H1 (cell line): ENCODE data around the gene CD69. TPM values are rescaled to one million over a fixed set of nuclear protein-coding genes. Genes with fewer than 3 reads are reported as not detected.

Source experiments
- CTCF ChIA-PET: fragments of 300-600 bp; sonication (Branson Sonifier 250); formaldehyde crosslinking; loops from one replicate; lab custom pipeline; 2021; ENCODE audit not compliant: partially characterized antibody; lab: Charles Lee
- POLR2A ChIA-PET: fragments of 300-600 bp; sonication (Branson Sonifier 250); formaldehyde crosslinking; loops from one replicate; lab custom pipeline; 2021; ENCODE audit warnings: inconsistent platforms; ENCODE audit not compliant: partially characterized antibody; lab: Charles Lee
- DNase-seq, 2 experiments: peaks; one replicate each; pipeline versions ENCODE4 v3.0.0 to v3.0.0-alpha.2; 2010 to 2022; ENCODE audit warnings: low spot score in 2 of 2, low read depth in 1 of 2, mixed read lengths in 1 of 2
- FAIRE-seq: peaks from 2 replicates; lab custom pipeline; 2011; peaks lifted over from hg19 to GRCh38; lab: Jason Lieb, UNC
- H2AFZ ChIP-seq: 2 replicates; pipeline ENCODE4 v1.8.1; 2012; ENCODE audit warnings: low read length, inconsistent platforms
- H2AK5ac ChIP-seq: 2 replicates; pipeline ENCODE4 v1.6.1; 2013; ENCODE audit warnings: low read depth, low read length
- H2BK120ac ChIP-seq: replicated peaks from 2 replicates; pipeline ENCODE3; 2013; ENCODE audit warnings: low read depth, low read length, inconsistent platforms
- H2BK12ac ChIP-seq: 2 replicates; pipeline ENCODE4 v1.6.1; 2013; ENCODE audit warnings: low read depth, low read length
- H2BK15ac ChIP-seq: 2 replicates; pipeline ENCODE4 v1.6.1; 2013; ENCODE audit warnings: low read length
- H2BK20ac ChIP-seq: 2 replicates; pipeline ENCODE4 v1.6.1; 2013; ENCODE audit warnings: low read length
- H2BK5ac ChIP-seq: 2 replicates; pipeline ENCODE4 v1.6.1; 2013; ENCODE audit warnings: low read depth, low read length
- H3K14ac ChIP-seq: 2 replicates; pipeline ENCODE4 v1.6.1; 2013; ENCODE audit warnings: inconsistent platforms; ENCODE audit not compliant: insufficient read length
- H3K18ac ChIP-seq: 2 replicates; pipeline ENCODE4 v1.6.1; 2013; ENCODE audit warnings: low read length; ENCODE audit errors: extremely low read depth
- H3K23ac ChIP-seq: 2 replicates; pipeline ENCODE4 v1.6.1; 2013; ENCODE audit warnings: inconsistent platforms; ENCODE audit not compliant: insufficient read length
- H3K23me2 ChIP-seq: 2 replicates; pipeline ENCODE4 v1.6.1; 2013; ENCODE audit warnings: low read depth, low read length
- H3K27ac ChIP-seq: 2 replicates; pipeline ENCODE4 v1.6.1; 2011; ENCODE audit warnings: low read depth, low read length, inconsistent platforms
- H3K27me3 ChIP-seq, 4 experiments: replicated peaks in 1 of 4; 1 replicate in 1 of 4; 2 replicates in 3 of 4; pipeline versions ENCODE4 v1.6.1 to v1.8.1; 2011 to 2013; ENCODE audit warnings: low read length in 3 of 4, mild to moderate bottlenecking in 3 of 4, inconsistent platforms in 2 of 4, mixed read lengths in 2 of 4, moderate library complexity in 1 of 4; ENCODE audit not compliant: control insufficient read depth in 3 of 4, insufficient read depth in 3 of 4; ENCODE audit errors: extremely low read depth in 1 of 4
- H3K36me3 ChIP-seq, 4 experiments: 2 replicates each; pipeline versions ENCODE4 v1.6.1 to v1.8.1; 2011 to 2013; ENCODE audit warnings: mild to moderate bottlenecking in 4 of 4, low read length in 3 of 4, moderate library complexity in 2 of 4, control low read depth in 1 of 4, inconsistent platforms in 1 of 4; ENCODE audit not compliant: insufficient read depth in 4 of 4, control insufficient read depth in 2 of 4
- H3K4ac ChIP-seq: replicated peaks from 2 replicates; pipeline ENCODE3; 2013; ENCODE audit warnings: low read length, low read depth, mixed read lengths, inconsistent platforms; ENCODE audit not compliant: insufficient read length
- H3K4me1 ChIP-seq, 4 experiments: replicated peaks in 1 of 4; 1 replicate in 1 of 4; 2 replicates in 3 of 4; pipeline versions ENCODE4 v1.6.1 to v1.8.1; 2011 to 2013; ENCODE audit warnings: low read length in 3 of 4, inconsistent platforms in 2 of 4, mixed read lengths in 1 of 4; ENCODE audit not compliant: insufficient read depth in 4 of 4, control insufficient read depth in 3 of 4
- H3K4me2 ChIP-seq, 2 experiments: 2 replicates each; pipeline versions ENCODE4 v1.6.1 to v1.8.1; 2011 to 2013; ENCODE audit warnings: low read depth in 2 of 2, low read length in 2 of 2, control low read depth in 1 of 2, inconsistent platforms in 1 of 2, mild to moderate bottlenecking in 1 of 2; ENCODE audit not compliant: insufficient read depth in 1 of 2
- H3K4me3 ChIP-seq, 4 experiments: fragments of 200-600, 300-600 bp in 1 of 4; sonication (generic), shearing (Covaris generic), sonication (Bioruptor Twin) in 1 of 4; 2 replicates each; pipeline versions ENCODE4 v1.5.1 to v1.8.1; 2011 to 2016; ENCODE audit warnings: low read length in 4 of 4, low read depth in 3 of 4, control low read depth in 2 of 4, inconsistent platforms in 2 of 4, mild to moderate bottlenecking in 2 of 4, mixed read lengths in 1 of 4, moderate library complexity in 1 of 4; ENCODE audit not compliant: insufficient read depth in 2 of 4; ENCODE audit errors: extremely low read depth in 1 of 4
- H3K56ac ChIP-seq: replicated peaks from 2 replicates; pipeline ENCODE3; 2013; ENCODE audit warnings: low read depth, mild to moderate bottlenecking, mixed read lengths, low read length, inconsistent platforms; ENCODE audit not compliant: insufficient read length
- H3K79me1 ChIP-seq: 2 replicates; pipeline ENCODE4 v1.6.1; 2013; ENCODE audit warnings: low read depth, low read length, control low read depth
- H3K79me2 ChIP-seq, 2 experiments: 2 replicates each; pipeline versions ENCODE4 v1.6.1 to v1.8.1; 2012 to 2013; ENCODE audit warnings: low read length in 2 of 2, mild to moderate bottlenecking in 2 of 2, inconsistent platforms in 1 of 2; ENCODE audit not compliant: insufficient read depth in 2 of 2, control insufficient read depth in 1 of 2
- H3K9ac ChIP-seq, 4 experiments: replicated peaks in 1 of 4; 1 replicate in 1 of 4; 2 replicates in 3 of 4; pipeline versions ENCODE4 v1.6.1 to v1.8.1; 2011 to 2013; ENCODE audit warnings: low read depth in 3 of 4, low read length in 3 of 4, control low read depth in 2 of 4, mild to moderate bottlenecking in 2 of 4, moderate library complexity in 2 of 4, inconsistent platforms in 1 of 4; ENCODE audit errors: extremely low read depth in 1 of 4
- H3K9me3 ChIP-seq, 2 experiments: 2 replicates each; pipeline versions ENCODE4 v1.6.1 to v1.8.1; 2012 to 2013; ENCODE audit warnings: mild to moderate bottlenecking in 2 of 2, moderate library complexity in 2 of 2, control low read depth in 1 of 2, inconsistent platforms in 1 of 2, low read depth in 1 of 2, low read length in 1 of 2, mixed read lengths in 1 of 2; ENCODE audit not compliant: insufficient read depth in 2 of 2
- H4K20me1 ChIP-seq, 2 experiments: replicated peaks in 1 of 2; 2 replicates each; pipeline versions ENCODE3 to v1.8.1; 2011 to 2013; ENCODE audit warnings: inconsistent platforms in 2 of 2, low read length in 2 of 2, mild to moderate bottlenecking in 1 of 2; ENCODE audit not compliant: insufficient read depth in 2 of 2, control insufficient read depth in 1 of 2
- H4K5ac ChIP-seq: 2 replicates; pipeline ENCODE4 v1.6.1; 2013; ENCODE audit warnings: low read length, low read depth, mixed read lengths, inconsistent platforms; ENCODE audit not compliant: insufficient read length
- H4K8ac ChIP-seq: 2 replicates; pipeline ENCODE4 v1.8.0; 2013; ENCODE audit warnings: mild to moderate bottlenecking, moderate library complexity, low read length, inconsistent platforms; ENCODE audit not compliant: insufficient read depth; ENCODE audit errors: extremely low read depth
- H4K91ac ChIP-seq: replicated peaks from 2 replicates; pipeline ENCODE3; 2013; ENCODE audit warnings: low read length, mixed read lengths, inconsistent platforms; ENCODE audit not compliant: insufficient read length
- CREB1 ChIP-seq: IDR thresholded peaks from 2 replicates; pipeline ENCODE4 v1.6.1; 2012; ENCODE audit warnings: inconsistent platforms
- HDAC6 ChIP-seq: IDR thresholded peaks from one replicate; pipeline ENCODE4 v1.7.1; 2012; ENCODE audit warnings: low read depth, mild to moderate bottlenecking, inconsistent platforms, low read length, moderate library complexity
- JUN ChIP-seq: IDR thresholded peaks from 2 replicates; pipeline ENCODE4 v1.6.1; 2011; ENCODE audit warnings: low read depth, mild to moderate bottlenecking, improper control_type of control experiment, low read length
- MAX ChIP-seq: IDR thresholded peaks from 2 replicates; pipeline ENCODE4 v1.6.1; 2012; ENCODE audit warnings: inconsistent platforms
- POU5F1 ChIP-seq: IDR thresholded peaks from 2 replicates; pipeline ENCODE4 v1.6.1; 2011; ENCODE audit warnings: low read depth, mild to moderate bottlenecking, low read length, moderate library complexity
- SP4 ChIP-seq: IDR thresholded peaks from 2 replicates; pipeline ENCODE4 v1.6.1; 2012; ENCODE audit warnings: low read length, inconsistent platforms
- SUZ12 ChIP-seq: fragments of 200-600 bp; sonication (generic); IDR thresholded peaks from 2 replicates; pipeline ENCODE4 v1.6.1; 2012; ENCODE audit warnings: mild to moderate bottlenecking, inconsistent platforms, low read length, moderate library complexity, mixed read lengths
- TAF7 ChIP-seq: optimal IDR thresholded peaks from 2 replicates; pipeline ENCODE3; 2011; ENCODE audit warnings: low read depth, mild to moderate bottlenecking, inconsistent platforms, low read length, moderate library complexity, borderline replicate concordance
- USF2 ChIP-seq: IDR thresholded peaks from 2 replicates; pipeline ENCODE4 v1.6.1; 2011; ENCODE audit warnings: low read length, improper control_type of control experiment
- WGBS, 2 experiments: shearing (Covaris generic) in 1 of 2; methylation state at CpG; one replicate each; pipeline versions ENCODE4 v1.1.6 to v1.1.7; 2013 to 2015; ENCODE audit warnings: low lambda C conversion rate in 2 of 2, mixed read lengths in 2 of 2, inconsistent platforms in 1 of 2, low coverage in 1 of 2, missing lambda C conversion rate in 1 of 2; ENCODE audit not compliant: insufficient replicate concordance in 2 of 2, insufficient coverage in 1 of 2, insufficient read length in 1 of 2; ENCODE audit errors: extremely low coverage in 1 of 2, missing lambda C conversion rate in 1 of 2; 5-methylcytosine and 5-hydroxymethylcytosine counted together
- polyA plus RNA-seq, 7 experiments: library from polyadenylated mRNA; depleted of rRNA in 3 of 7; stranded (reverse) in 5 of 7; unstranded in 2 of 7; fragments of >200 nt in 5 of 7; fragments of 200-250 nt in 2 of 7; gene quantifications; 1 replicate in 5 of 7; 2 replicates in 1 of 7; 4 replicates in 1 of 7; pipeline versions ENCODE4 v1.2.1 to v1.2.3, GENCODE V29; 2011 to 2013; ENCODE audit warnings: missing spikeins in 2 of 7, mixed read lengths in 2 of 7
- total RNA-seq: library from RNA; stranded (reverse); fragmentation: NEBNext Ultra II Directional; extraction: Animal tissue kit (Norgen Biotek cat#: 25700); gene quantifications from 2 replicates; pipeline ENCODE4 v1.2.1, GENCODE V29; 2021

CD69 gene
- total and polyA plus RNA-seq, 2 of the 8 experiments (the other 6 are each of a cell fraction or from before 2014, with no cell fraction given), result not detected

GRCh38 chr12:9763025-9763424 is 2.3 kb upstream of the CD69 start:
- Histone ChIP-seq H4K91ac (no peak overlapping the region), H3K18ac (no peak overlapping the region), H2BK5ac (no peak overlapping the region), H2BK12ac (no peak overlapping the region), H3K4me2 (no peak overlapping the region), H3K4ac (no peak overlapping the region), H3K27ac (no peak overlapping the region), H3K4me3 (no peak overlapping the region), H4K20me1 (no peaks in the 10 kb centered on the region), H3K23me2 (no peaks in the 10 kb centered on the region), H3K9ac (no peak overlapping the region), H2BK15ac (no peak overlapping the region), H3K56ac (no peak overlapping the region), H3K23ac (no peak overlapping the region), H2BK20ac (no peak overlapping the region), H3K27me3 (no peaks in the 10 kb centered on the region), H3K14ac (no peak overlapping the region), H4K8ac (no peak overlapping the region), H3K79me1 (no peaks in the 10 kb centered on the region), H3K79me2 (no peaks in the 10 kb centered on the region), H4K5ac (no peak overlapping the region), H2AFZ (no peak overlapping the region), H2BK120ac (no peak overlapping the region), H3K36me3 (no peaks in the 10 kb centered on the region), H3K9me3 (no peaks in the 10 kb centered on the region), H3K4me1 (peaks cover 0 to 4% (median 0%) of the 10 kb centered on the region in 4 experiments; a peak in 1 of 7 replicates), H2AK5ac (no peak overlapping the region)
- WGBS, 2 experiments, result 79% methylated on average over 2 of the region's 2 CpGs; no CpG with 5 or more reads in 1 of the 2 experiments
- TF ChIP-seq TAF7 (no peak), USF2 (no peak), HDAC6 (no peak), POU5F1 (no peak), CREB1 (no peak), SP4 (no peak), MAX (no peak), JUN (no peak), SUZ12 (no peak)
- no peak for DNase-seq
- ChIA-PET POLR2A (no interaction called here), CTCF (interaction anchor here (1.2 to 3.8 kb wide), 3 partner anchors 12 to 34 kb away, joined by 3 to 21 read pairs (median 16); no protein-coding TSS in a partner anchor)
- FAIRE-seq, result no peak
